GM12878 (cell line): Measurements from ENCODE around the gene GTF2IRD1. TPM values are rescaled to one million over a fixed set of nuclear protein-coding genes. Genes with fewer than 3 reads are reported as not detected.

Experiments
- ATAC-seq: fragments of 200-7000 bp; cut with Tn5 transposase; 3 replicates; pipeline ENCODE4 v1.9.1; 2020; ENCODE audit warnings: mild to moderate bottlenecking, moderate library complexity
- BruUV-seq: library from RNA; stranded (reverse); fragments of 400-500 nt; replicated peaks from 2 replicates; lab custom pipeline; 2021; lab: Mats Ljungman, UMichigan
- CTCF ChIA-PET: fragments of 300-600 bp; sonication (Branson Sonifier 250); formaldehyde crosslinking; extraction: SDS; loops from one replicate; lab custom pipeline; 2021; ENCODE audit warnings: inconsistent platforms; lab: Yijun Ruan, JAX
- POLR2A ChIA-PET: fragments of 350-600 bp; formaldehyde crosslinking; extraction: SDS; loops from one replicate; lab custom pipeline; 2021; ENCODE audit warnings: inconsistent platforms; lab: Charles Lee
- RAD21 ChIA-PET: fragments of 300-600 bp; sonication (Branson Sonifier 250); formaldehyde crosslinking; loops from one replicate; lab custom pipeline; 2023; ENCODE audit warnings: antibody characterized with exemption; ENCODE audit not compliant: unreplicated experiment; lab: Charles Lee
- SMC1A ChIA-PET: fragments of 300-600 bp; sonication (Branson Sonifier 250); formaldehyde crosslinking; loops from one replicate; lab custom pipeline; 2023; ENCODE audit not compliant: unreplicated experiment, uncharacterized antibody; lab: Charles Lee
- DNase-seq: peaks from one replicate; pipeline ENCODE4 v3.0.0-alpha.2; 2011; ENCODE audit warnings: low read depth, low spot score
- FAIRE-seq: peaks from 3 replicates; lab custom pipeline; 2011; peaks lifted over from hg19 to GRCh38; lab: Jason Lieb, UNC
- H2AFZ ChIP-seq: 2 replicates; pipeline ENCODE4 v1.6.0; 2011; ENCODE audit warnings: low read depth, low read length, control low read depth; ENCODE audit not compliant: control insufficient read depth
- H3K27ac ChIP-seq: 2 replicates; pipeline ENCODE4 v1.5.1; 2011; ENCODE audit warnings: control low read depth; ENCODE audit not compliant: control insufficient read depth, insufficient read depth
- H3K27me3 ChIP-seq, 2 experiments: replicated peaks in 1 of 2; 2 replicates each; pipeline versions ENCODE4 v1.6.0 to v1.6.1; 2011; ENCODE audit warnings: low read length in 1 of 2; ENCODE audit not compliant: control insufficient read depth in 2 of 2, insufficient read depth in 2 of 2
- H3K36me3 ChIP-seq, 2 experiments: 2 replicates each; pipeline ENCODE4 v1.5.1; 2011; ENCODE audit warnings: low read length in 1 of 2; ENCODE audit not compliant: control insufficient read depth in 2 of 2, insufficient read depth in 2 of 2
- H3K4me1 ChIP-seq: 2 replicates; pipeline ENCODE4 v1.6.1; 2011; ENCODE audit warnings: mild to moderate bottlenecking, low read length, moderate library complexity, mixed read lengths; ENCODE audit not compliant: control insufficient read depth, insufficient read depth
- H3K4me2 ChIP-seq: 2 replicates; pipeline ENCODE4 v1.6.0; 2011; ENCODE audit warnings: control low read depth; ENCODE audit not compliant: control insufficient read depth, insufficient read depth
- H3K4me3 ChIP-seq: fragments of 200-600 bp; sonication (generic); 2 replicates; pipeline ENCODE4 v1.5.1; 2016
- H3K79me2 ChIP-seq: 2 replicates; pipeline ENCODE4 v1.6.0; 2011; ENCODE audit warnings: low read length; ENCODE audit not compliant: control insufficient read depth, insufficient read depth
- H3K9ac ChIP-seq: 2 replicates; pipeline ENCODE4 v1.8.0; 2011; ENCODE audit warnings: low read length, control low read depth, mixed read lengths; ENCODE audit not compliant: control insufficient read depth, insufficient read depth
- H3K9me3 ChIP-seq: replicated peaks from 3 replicates; pipeline ENCODE4 v1.5.1; 2011; ENCODE audit warnings: mild to moderate bottlenecking, low read length; ENCODE audit not compliant: control insufficient read depth, insufficient read depth
- H4K20me1 ChIP-seq: 2 replicates; pipeline ENCODE4 v1.6.0; 2011; ENCODE audit not compliant: control insufficient read depth, insufficient read depth
- BMI1 ChIP-seq: fragments of 450-650 bp; IDR thresholded peaks from 2 replicates; pipeline ENCODE4 v1.6.1; 2016; ENCODE audit warnings: mild to moderate bottlenecking, moderate library complexity, borderline replicate concordance
- IRF4 ChIP-seq: IDR thresholded peaks from 2 replicates; pipeline ENCODE4 v1.6.1; 2011; ENCODE audit warnings: low read depth, low read length
- NFYB ChIP-seq: IDR thresholded peaks from 2 replicates; pipeline ENCODE4 v1.6.1; 2011; ENCODE audit warnings: low read depth, mild to moderate bottlenecking, low read length, improper control_type of control experiment, moderate library complexity; ENCODE audit not compliant: insufficient read depth
- NR2C1 ChIP-seq: fragments of 450-650 bp; IDR thresholded peaks from 2 replicates; pipeline ENCODE4 v1.6.1; 2017; ENCODE audit warnings: antibody characterized with exemption, mild to moderate bottlenecking, moderate library complexity
- POU2F2 ChIP-seq: IDR thresholded peaks from 3 replicates; pipeline ENCODE4 v1.6.1; 2011; ENCODE audit warnings: low read depth, mild to moderate bottlenecking, low read length, borderline replicate concordance
- RELA ChIP-seq: fragments of 450-650 bp; IDR thresholded peaks from 2 replicates; pipeline ENCODE4 v1.8.0; 2014; ENCODE audit warnings: borderline replicate concordance; ENCODE audit not compliant: partially characterized antibody
- WGBS: methylation state at CpG from one replicate; pipeline ENCODE4 v1.1.6; 2016; ENCODE audit warnings: low lambda C conversion rate; ENCODE audit not compliant: insufficient replicate concordance, insufficient coverage; ENCODE audit errors: missing lambda C conversion rate; 5-methylcytosine and 5-hydroxymethylcytosine counted together
- in situ Hi-C: fragments of 300-500 bp; cut with MboI; formaldehyde crosslinking; loops from 9 replicates; pipeline ENCODE4 v1.14.3; 2018; ENCODE audit warnings: mixed read lengths
- intact Hi-C: fragments of 100-400 bp; cut with micrococcal nuclease; formaldehyde crosslinking; loops from one replicate; pipeline ENCODE4 v1.14.2; 2022; ENCODE audit not compliant: unreplicated experiment
- polyA plus RNA-seq, 11 experiments: library from polyadenylated mRNA; depleted of rRNA in 4 of 11; unstranded in 6 of 11; stranded (reverse) in 5 of 11; fragments of >200 nt; fragmentation: Nextera tagmentation in 4 of 11; fragmentation: Illumina TruSeq in 1 of 11; extraction: Ambion mirVana in 4 of 11; extraction: Trizol in 1 of 11; gene quantifications; 1 replicate in 1 of 11; 2 replicates in 10 of 11; pipeline versions ENCODE4 v1.2.1 to v1.2.3, GENCODE V29; 2011 to 2016; ENCODE audit warnings: inconsistent platforms in 2 of 11, missing spikeins in 2 of 11, low read depth in 1 of 11
- total RNA-seq, 4 experiments: library from RNA; depleted of rRNA in 3 of 4; stranded (reverse); fragments of >200 nt in 3 of 4; fragmentation: Illumina TruSeq in 1 of 4; extraction: Trizol in 1 of 4; gene quantifications; 2 replicates each; pipeline versions ENCODE4 v1.2.1 to v1.2.3, GENCODE V29; 2013 to 2021
- TF ChIP-seq, protein P1 (sequence below): fragments of 450-650 bp; IDR thresholded peaks from 2 replicates; pipeline ENCODE4 v1.6.1; 2017; ENCODE audit warnings: mild to moderate bottlenecking, moderate library complexity
- TF ChIP-seq, protein P2 (sequence below): IDR thresholded peaks from 2 replicates; pipeline ENCODE4 v1.6.1; 2012; ENCODE audit warnings: low read length, inconsistent platforms

The GTF2IRD1 gene
- total and polyA plus RNA-seq, 10 of the 15 experiments (the other 5 are each of a cell fraction or from before 2014, with no cell fraction given): 0.48 to 3.0 (median 1.3) TPM

DNA sequence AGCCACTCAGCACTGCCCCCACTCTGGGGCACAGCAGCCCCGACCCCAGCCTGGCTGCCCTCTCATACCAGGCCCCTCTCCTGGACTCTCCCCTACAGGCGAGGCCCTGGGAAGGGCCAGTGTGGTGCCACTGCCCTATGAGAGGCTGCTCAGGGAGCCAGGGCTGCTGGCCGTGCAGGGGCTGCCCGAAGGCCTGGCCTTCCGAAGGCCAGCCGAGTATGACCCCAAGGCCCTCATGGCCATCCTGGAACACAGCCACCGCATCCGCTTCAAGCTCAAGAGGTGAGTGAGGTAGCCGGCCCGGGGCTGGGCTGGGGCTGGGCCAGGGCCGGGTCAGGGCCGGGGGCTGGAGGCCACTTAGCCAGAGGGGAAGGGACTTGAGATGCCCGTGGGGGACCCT is 64.3 kb downstream of the GTF2IRD1 start:
- Histone ChIP-seq H3K9ac (no peak overlapping the region), H3K4me3 (no peak overlapping the region), H3K4me1 (no peaks in the 10 kb centered on the region), H2AFZ (no peak overlapping the region), H3K36me3 (no peaks in the 10 kb centered on the region), H4K20me1 (no peaks in the 10 kb centered on the region), H3K79me2 (no peaks in the 10 kb centered on the region), H3K27me3 (no peaks in the 10 kb centered on the region), H3K4me2 (no peak overlapping the region), H3K27ac (no peak overlapping the region), H3K9me3 (no peaks in the 10 kb centered on the region; the same call in 2 of the 3 replicates)
- intact Hi-C loops: no loop called here
- no TSS peak for BruUV-seq
- no peak for TF ChIP-seq RELA
- TF ChIP-seq NR2C1: no peak
- no peak for TF ChIP-seq NFYB
- TF ChIP-seq POU2F2: no peak
- CTCF ChIA-PET: no interaction called here
- 56% methylated on average over 13 of the region's 13 CpGs for WGBS
- no peak for DNase-seq
- RAD21 ChIA-PET: no interaction called here
- POLR2A ChIA-PET: no interaction called here
- no peak for ATAC-seq
- FAIRE-seq: no peak
- SMC1A ChIA-PET: no interaction called here
- in situ Hi-C loops: no loop called here

DNA sequence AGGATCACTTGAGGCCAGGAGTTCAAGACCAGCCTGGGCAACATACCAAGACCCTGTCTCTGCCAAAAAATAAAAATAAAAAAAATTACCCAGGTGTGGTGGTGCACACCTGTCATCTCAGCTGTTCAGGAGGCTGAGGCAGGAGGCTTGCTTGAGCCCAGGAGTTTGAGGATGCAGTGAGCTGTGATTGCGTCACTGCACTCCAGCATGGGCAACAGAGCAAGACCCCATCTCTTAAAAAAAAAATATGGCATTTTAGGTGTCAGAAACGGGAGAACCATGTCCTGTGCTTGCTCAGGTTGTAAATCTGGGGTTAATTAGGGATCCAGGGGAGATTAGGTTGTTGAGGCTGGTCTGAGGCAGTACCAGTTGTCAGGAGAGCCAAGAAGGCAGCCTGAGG is 64.9 kb downstream of the GTF2IRD1 start:
- WGBS: 24% methylated on average over 2 of the region's 2 CpGs
- H3K27ac ChIP-seq: no peak overlapping the region
- intact Hi-C loops: no loop called here
- H3K4me3 ChIP-seq: no peak overlapping the region
- FAIRE-seq: no peak
- H3K4me1 ChIP-seq: no peaks in the 10 kb centered on the region
- no peak overlapping the region for H2AFZ ChIP-seq
- DNase-seq: no peak
- POLR2A ChIA-PET: no interaction called here
- TF ChIP-seq BMI1: no peak
- TF ChIP-seq, protein P1, sequence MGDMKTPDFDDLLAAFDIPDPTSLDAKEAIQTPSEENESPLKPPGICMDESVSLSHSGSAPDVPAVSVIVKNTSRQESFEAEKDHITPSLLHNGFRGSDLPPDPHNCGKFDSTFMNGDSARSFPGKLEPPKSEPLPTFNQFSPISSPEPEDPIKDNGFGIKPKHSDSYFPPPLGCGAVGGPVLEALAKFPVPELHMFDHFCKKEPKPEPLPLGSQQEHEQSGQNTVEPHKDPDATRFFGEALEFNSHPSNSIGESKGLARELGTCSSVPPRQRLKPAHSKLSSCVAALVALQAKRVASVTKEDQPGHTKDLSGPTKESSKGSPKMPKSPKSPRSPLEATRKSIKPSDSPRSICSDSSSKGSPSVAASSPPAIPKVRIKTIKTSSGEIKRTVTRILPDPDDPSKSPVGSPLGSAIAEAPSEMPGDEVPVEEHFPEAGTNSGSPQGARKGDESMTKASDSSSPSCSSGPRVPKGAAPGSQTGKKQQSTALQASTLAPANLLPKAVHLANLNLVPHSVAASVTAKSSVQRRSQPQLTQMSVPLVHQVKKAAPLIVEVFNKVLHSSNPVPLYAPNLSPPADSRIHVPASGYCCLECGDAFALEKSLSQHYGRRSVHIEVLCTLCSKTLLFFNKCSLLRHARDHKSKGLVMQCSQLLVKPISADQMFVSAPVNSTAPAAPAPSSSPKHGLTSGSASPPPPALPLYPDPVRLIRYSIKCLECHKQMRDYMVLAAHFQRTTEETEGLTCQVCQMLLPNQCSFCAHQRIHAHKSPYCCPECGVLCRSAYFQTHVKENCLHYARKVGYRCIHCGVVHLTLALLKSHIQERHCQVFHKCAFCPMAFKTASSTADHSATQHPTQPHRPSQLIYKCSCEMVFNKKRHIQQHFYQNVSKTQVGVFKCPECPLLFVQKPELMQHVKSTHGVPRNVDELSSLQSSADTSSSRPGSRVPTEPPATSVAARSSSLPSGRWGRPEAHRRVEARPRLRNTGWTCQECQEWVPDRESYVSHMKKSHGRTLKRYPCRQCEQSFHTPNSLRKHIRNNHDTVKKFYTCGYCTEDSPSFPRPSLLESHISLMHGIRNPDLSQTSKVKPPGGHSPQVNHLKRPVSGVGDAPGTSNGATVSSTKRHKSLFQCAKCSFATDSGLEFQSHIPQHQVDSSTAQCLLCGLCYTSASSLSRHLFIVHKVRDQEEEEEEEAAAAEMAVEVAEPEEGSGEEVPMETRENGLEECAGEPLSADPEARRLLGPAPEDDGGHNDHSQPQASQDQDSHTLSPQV: no peak
- TF ChIP-seq, protein P2, sequence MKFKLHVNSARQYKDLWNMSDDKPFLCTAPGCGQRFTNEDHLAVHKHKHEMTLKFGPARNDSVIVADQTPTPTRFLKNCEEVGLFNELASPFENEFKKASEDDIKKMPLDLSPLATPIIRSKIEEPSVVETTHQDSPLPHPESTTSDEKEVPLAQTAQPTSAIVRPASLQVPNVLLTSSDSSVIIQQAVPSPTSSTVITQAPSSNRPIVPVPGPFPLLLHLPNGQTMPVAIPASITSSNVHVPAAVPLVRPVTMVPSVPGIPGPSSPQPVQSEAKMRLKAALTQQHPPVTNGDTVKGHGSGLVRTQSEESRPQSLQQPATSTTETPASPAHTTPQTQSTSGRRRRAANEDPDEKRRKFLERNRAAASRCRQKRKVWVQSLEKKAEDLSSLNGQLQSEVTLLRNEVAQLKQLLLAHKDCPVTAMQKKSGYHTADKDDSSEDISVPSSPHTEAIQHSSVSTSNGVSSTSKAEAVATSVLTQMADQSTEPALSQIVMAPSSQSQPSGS: no peak
- no peak for TF ChIP-seq IRF4
- TF ChIP-seq, all 136 proteins: peak for 0
- H3K9me3 ChIP-seq: no peaks in the 10 kb centered on the region; the same call in 2 of the 3 replicates
- H4K20me1 ChIP-seq: no peaks in the 10 kb centered on the region
- no peak for ATAC-seq
- H3K27me3 ChIP-seq: no peaks in the 10 kb centered on the region
- ChIA-PET RAD21 (no interaction called here), CTCF (no interaction called here), SMC1A (no interaction called here)
- H3K4me2 ChIP-seq: no peak overlapping the region
- in situ Hi-C loops: no loop called here
- BruUV-seq: no TSS peak
- no peaks in the 10 kb centered on the region for H3K36me3 ChIP-seq
- no peak overlapping the region for H3K9ac ChIP-seq
- H3K79me2 ChIP-seq: no peaks in the 10 kb centered on the region
